HepG2 (cell line): ENCODE data around the gene ANO2. TPM values are rescaled to one million over a fixed set of nuclear protein-coding genes. Genes with fewer than 3 reads are reported as not detected.
A peak's percentile ranks its signal among the peaks of the same experiment; 100 is the strongest.

Experiments used
- BHLHE40 ChIP-seq: IDR thresholded peaks from 2 replicates; pipeline ENCODE4 v1.6.1; 2011; ENCODE audit warnings: low read length, improper control_type of control experiment
- CTCF ChIP-seq: sonication (generic); formaldehyde crosslinking; IDR thresholded peaks from 2 replicates; pipeline ENCODE4 v1.5.0; 2020; ENCODE audit warnings: mild to moderate bottlenecking, missing genetic modification reagents, moderate library complexity
- ESRRA ChIP-seq: sonication (generic); formaldehyde crosslinking; IDR thresholded peaks from 2 replicates; pipeline ENCODE4 v1.5.1; 2020; ENCODE audit warnings: mild to moderate bottlenecking, low read depth, missing genetic modification reagents
- HOXA9 ChIP-seq: sonication (generic); formaldehyde crosslinking; IDR thresholded peaks from 2 replicates; pipeline ENCODE4 v1.8.1; 2022; ENCODE audit warnings: missing genetic modification reagents, mild to moderate bottlenecking, moderate library complexity, borderline replicate concordance
- NAIF1 ChIP-seq: sonication (generic); formaldehyde crosslinking; IDR thresholded peaks from 2 replicates; pipeline ENCODE4 v1.5.0; 2020; ENCODE audit warnings: mild to moderate bottlenecking, missing genetic modification reagents, borderline replicate concordance
- NFAT5 ChIP-seq: sonication (generic); formaldehyde crosslinking; IDR thresholded peaks from 2 replicates; pipeline ENCODE4 v1.4.0; 2020; ENCODE audit warnings: missing genetic modification reagents
- SPEN ChIP-seq: sonication (generic); formaldehyde crosslinking; IDR thresholded peaks from 2 replicates; pipeline ENCODE4 v1.5.1; 2020; ENCODE audit warnings: low read depth, mild to moderate bottlenecking, missing genetic modification reagents
- U2AF1 ChIP-seq: fragments of 200-400 bp; formaldehyde crosslinking; optimal IDR thresholded peaks from 2 replicates; pipeline ENCODE3; 2017; ENCODE audit warnings: mild to moderate bottlenecking, low read depth, low read length
- ZBTB40 ChIP-seq, 2 experiments: fragments of 450-650 bp in 1 of 2; sonication (generic) in 1 of 2; formaldehyde crosslinking in 1 of 2; IDR thresholded peaks; 2 replicates each; pipeline versions ENCODE4 v1.6.1 to v1.8.0; 2016 to 2022; ENCODE audit warnings: antibody characterized with exemption in 1 of 2, mild to moderate bottlenecking in 1 of 2, missing genetic modification reagents in 1 of 2
- polyA plus RNA-seq, 8 experiments: library from polyadenylated mRNA; depleted of rRNA in 3 of 8; stranded (reverse) in 7 of 8; unstranded in 1 of 8; fragments of >200 nt; fragmentation: Illumina TruSeq in 4 of 8; extraction: Trizol in 4 of 8; gene quantifications; 2 replicates each; pipeline versions ENCODE4 v1.2.1 to v1.2.3, GENCODE V29; 2011 to 2016; ENCODE audit warnings: low read depth in 4 of 8, missing spikeins in 1 of 8, mixed read lengths in 1 of 8; ENCODE audit not compliant: insufficient read depth in 1 of 8
- total RNA-seq, 5 experiments: library from RNA; depleted of rRNA; stranded (reverse); fragments of >200 nt; fragmentation: Illumina TruSeq; extraction: Trizol; gene quantifications; 2 replicates each; pipeline ENCODE4 v1.2.3, GENCODE V29; 2016; ENCODE audit warnings: low read depth in 1 of 5

The ANO2 gene
- total and polyA plus RNA-seq, 2 of the 13 experiments (the other 11 are each of a cell fraction or from before 2014, with no cell fraction given) = 0.18 TPM; not detected in 1

DNA sequence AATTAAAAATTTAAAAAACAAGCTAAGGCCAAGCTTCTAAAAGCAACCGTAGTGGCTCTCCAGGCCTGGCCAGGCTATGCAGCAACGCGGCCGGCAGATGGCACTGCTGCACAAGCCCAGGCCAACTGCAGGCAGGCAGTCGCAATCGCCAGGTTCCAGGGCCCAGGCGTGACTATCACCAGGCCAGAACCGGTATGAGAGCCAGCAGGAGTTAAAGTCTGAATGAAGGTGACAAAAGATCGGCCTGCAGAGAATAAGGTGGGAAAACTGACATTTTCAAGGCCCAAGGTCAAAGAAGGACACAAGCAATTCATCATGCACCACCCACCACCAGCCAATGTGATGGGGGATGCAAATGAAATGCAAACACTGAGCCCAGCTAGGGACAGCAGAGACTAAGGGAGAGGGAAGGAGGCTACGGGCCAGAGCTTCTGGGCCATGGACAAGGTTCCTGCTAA is 43.6 kb upstream of the ANO2 start (continued):
- TF ChIP-seq NFAT5 (CRISPR knock-in tag) (no peak), ESRRA (peak; percentile 51; the same call in 1 of the 2 replicates), BHLHE40 (peak; percentile 46), NAIF1 (CRISPR knock-in tag) (no peak), ZBTB40 (IDR thresholded peaks at IDR 0.05) (no peak), ZBTB40 (CRISPR knock-in tag; IDR thresholded peaks at IDR 0.05) (no peak), SPEN (peak; percentile 53; the same call in 1 of the 2 replicates), CTCF (CRISPR knock-in tag) (peak; percentile 94), HOXA9 (CRISPR knock-in tag) (no peak), U2AF1 (no peak)
